DLD1 (cell line): ENCODE results near the gene DTNB.

ENCODE experiments used
- in situ Hi-C: cut with HindIII; loops from 2 replicates; pipeline ENCODE4 v1.10.0; 2017; ENCODE audit warnings: low sequenced_read_pairs

DTNB gene

DNA sequence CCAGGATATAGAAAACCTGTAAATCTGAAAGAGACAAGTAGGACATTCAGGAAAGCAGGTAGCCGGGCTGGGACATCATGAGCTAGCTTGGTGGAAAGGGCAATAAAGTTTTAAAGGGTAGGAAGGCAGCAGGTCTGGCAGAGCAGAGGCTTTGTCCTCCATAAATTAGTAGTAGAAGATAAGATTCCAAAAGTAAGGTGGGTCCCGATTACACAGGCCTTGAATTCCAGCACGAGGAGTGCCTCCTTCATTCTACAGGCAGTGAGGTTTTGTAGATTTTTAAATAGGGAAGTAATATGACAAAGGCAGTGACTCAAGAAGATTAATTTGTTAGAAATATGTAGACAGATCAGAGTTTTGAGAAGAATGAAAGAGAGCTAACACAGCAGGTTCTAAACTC lies 160.7 kb downstream of the DTNB start:
- in situ Hi-C loops, result no loop called here

DNA sequence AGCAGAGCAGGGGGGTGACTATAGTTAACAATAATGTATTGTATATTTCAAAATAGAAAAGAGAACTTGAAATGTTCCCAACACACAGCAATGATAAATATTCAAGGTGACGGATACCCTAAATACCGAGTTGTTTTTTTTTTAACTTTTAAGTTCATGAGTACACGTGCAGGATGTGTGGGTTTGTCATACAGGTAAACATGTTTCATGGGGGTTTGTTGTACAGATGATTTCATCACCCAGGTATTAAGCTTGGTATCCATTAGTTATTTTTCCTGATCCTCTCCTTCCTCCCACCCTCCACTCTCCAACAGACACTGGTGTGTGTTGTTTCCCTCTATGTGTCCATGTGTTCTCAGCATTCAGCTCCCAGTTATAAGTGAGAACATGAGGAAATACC lies 167.2 kb downstream of the DTNB start:
- in situ Hi-C loops, result no loop called here

- in situ Hi-C loops, result no loop called here
Measured at GRCh38 chr2:25505622-25506021, 167.8 kb downstream of the DTNB start.

DNA sequence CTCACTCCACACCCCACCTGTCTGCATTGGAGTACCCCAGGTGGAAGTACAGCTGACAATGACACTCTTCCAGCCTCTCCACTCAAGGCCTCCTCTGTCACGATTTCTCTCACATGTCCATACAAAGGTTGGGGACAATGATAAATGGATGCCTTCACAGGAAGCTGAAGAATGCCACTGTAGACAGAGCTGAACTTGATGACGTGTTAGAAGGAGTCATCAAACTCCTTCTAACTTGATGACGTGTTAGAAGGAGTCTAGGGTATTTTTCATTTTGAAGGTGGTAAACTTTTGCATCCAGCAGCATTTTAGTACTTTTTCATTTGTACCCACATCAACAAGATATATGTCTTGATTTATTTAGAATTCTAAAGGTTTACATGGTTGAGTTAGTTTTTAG lies 168.2 kb downstream of the DTNB start:
- in situ Hi-C loops, result no loop called here

DNA sequence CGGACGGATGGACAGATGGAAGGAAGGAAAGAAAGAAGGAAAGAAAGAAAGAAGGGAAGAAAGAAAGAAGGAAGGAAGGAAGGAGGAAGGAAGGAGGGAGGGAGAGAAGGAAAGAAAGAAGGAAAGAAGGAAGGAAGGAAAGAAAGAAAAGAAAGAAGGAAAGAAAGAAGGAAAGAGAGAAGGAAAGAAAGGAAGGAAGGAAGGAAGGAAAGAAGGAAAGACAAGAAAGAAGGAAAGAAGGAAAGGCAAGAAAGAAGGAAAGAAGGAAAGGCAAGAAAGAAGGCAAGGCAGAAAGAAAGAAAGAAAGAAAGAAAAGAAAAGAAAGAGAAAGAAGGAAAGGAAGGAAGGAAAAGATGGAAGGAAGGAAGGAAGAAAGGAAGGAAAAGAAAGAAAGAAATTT lies 169.1 kb downstream of the DTNB start:
- in situ Hi-C loops, result no loop called here

- in situ Hi-C loops, result no loop called here
Measured at GRCh38 chr2:25499157-25499556, 174.2 kb downstream of the DTNB start.

DNA sequence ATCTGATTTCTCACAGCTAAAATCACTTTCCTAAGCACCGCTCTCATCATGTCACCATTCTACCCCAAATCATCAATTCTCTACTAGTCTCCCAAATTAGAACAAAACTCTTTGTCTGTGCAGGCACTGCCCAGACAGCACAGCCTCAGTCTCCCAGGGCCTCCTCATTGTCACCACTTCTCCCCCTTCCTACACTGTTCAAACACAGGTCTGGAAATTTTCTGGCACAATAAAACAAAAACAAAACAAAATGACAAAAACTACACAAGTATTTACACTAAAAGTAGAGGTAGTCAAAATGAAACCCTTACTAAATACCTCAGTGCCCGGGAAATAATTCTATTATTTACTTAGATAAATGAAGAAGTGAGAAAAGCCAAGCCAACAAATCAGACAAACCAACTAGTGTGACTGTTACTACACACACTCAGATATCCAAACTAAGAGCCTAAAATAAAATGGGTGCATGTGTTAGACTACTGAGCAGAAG lies 175.4 kb downstream of the DTNB start:
- in situ Hi-C loops, result no loop called here

- in situ Hi-C loops, result no loop called here
Measured at GRCh38 chr2:25497229-25497917, 176.0 kb downstream of the DTNB start.

DNA sequence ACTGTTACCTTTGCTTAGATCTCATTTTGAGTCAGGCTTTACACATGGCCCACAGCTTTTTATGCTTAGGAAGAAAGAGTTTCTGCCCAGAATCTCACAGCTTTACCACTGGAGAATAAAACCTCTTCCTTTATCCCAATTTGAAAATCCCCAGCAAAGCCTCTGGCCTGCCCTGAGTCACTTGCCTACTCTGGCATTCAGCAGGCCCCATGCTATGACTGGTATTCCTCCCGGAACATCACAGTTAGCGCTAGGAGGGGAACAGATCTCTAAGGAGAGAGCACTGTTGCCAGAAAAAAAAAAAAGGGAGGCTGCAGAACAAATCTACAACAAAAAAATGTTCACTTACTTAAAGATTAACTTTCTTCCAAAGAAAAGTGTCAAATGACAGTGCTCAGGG lies 178.8 kb downstream of the DTNB start:
- in situ Hi-C loops, result no loop called here

DNA sequence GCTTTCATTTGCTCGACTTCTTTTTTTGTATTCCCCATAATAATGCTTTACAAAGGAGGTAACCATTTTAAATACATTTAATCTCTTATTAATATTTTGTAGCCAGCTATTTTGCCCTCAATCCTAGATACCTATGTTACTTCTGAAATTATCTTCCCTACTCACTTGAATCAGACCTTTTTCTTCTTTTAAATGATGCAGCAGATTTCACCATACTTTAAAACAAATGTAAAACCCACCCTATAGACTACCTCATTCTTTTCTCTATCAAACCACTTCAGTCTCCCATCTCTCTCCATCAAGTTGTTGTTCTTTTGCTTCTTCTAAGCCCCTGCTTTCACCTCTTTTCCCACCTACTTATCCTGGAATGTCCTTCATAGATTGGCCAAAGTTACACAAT lies 180.2 kb downstream of the DTNB start:
- in situ Hi-C loops, result no loop called here

- in situ Hi-C loops, result no loop called here
Measured at GRCh38 chr2:25492726-25493125, 180.7 kb downstream of the DTNB start.

DNA sequence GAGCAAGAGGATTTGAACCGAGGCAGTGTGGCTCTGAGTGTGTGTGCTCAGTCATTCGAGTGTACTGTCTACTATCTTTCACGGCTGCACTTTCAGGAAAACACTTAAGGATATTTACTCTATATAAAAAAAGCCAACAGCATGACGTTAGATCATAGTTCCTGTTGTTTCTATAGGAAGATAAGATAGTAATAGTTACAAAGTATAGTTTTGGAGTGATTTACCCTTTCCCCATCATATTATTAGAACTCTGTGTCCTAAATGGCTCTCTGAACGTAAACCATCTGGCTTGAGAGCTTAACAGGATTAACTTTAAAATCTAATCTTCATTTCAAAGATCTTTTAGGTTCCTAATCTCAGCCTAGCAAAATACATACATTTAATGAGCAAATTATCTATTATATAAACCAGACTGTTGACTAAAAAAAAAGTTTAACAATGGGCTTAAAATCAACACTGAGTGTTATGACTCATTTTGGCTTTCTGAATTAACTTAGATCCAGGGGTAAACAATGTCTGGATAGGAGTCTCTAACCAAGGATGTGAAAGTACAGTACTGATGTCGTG lies 181.3 kb downstream of the DTNB start:
- in situ Hi-C loops, result no loop called here

- in situ Hi-C loops, result no loop called here
Measured at GRCh38 chr2:25491003-25491696, 182.2 kb downstream of the DTNB start.

DNA sequence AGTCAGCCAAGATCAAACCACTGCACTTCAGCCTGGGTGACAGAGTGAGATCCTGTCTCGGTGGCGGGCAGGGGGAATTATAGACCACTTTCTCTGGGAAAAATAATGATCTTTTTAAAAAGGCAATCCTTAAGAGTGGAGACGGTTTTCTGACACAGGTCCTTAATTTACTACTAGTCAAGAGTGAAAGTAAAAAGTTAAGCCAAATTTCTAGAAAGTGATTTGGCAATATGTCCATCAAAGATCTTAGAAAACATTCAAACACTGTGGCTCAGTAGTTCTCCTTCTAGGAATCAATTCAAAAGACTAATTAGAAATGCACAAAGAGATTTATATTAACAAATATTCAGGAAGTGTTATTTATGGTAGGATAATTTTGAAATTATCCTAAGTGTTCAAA lies 183.2 kb downstream of the DTNB start:
- in situ Hi-C loops, result no loop called here

DNA sequence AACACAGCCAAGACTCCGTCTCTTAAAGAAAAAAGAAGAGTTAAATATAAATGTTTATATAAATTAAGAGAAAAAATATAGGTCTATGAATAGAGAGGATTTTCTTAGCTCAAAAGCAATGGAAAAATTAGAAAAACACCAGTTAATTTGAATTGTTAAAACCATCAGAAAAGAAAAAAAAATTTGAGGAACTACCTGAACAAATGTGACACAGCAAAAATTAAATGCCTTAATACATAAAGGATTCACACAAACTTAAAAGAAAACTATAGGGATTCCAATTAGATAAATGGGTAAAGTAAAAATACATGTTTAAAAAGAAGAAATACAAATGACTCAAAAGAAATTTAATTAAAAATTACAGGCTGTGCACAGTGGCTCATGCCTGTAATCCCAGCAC lies 183.7 kb downstream of the DTNB start:
- in situ Hi-C loops, result no loop called here

DNA sequence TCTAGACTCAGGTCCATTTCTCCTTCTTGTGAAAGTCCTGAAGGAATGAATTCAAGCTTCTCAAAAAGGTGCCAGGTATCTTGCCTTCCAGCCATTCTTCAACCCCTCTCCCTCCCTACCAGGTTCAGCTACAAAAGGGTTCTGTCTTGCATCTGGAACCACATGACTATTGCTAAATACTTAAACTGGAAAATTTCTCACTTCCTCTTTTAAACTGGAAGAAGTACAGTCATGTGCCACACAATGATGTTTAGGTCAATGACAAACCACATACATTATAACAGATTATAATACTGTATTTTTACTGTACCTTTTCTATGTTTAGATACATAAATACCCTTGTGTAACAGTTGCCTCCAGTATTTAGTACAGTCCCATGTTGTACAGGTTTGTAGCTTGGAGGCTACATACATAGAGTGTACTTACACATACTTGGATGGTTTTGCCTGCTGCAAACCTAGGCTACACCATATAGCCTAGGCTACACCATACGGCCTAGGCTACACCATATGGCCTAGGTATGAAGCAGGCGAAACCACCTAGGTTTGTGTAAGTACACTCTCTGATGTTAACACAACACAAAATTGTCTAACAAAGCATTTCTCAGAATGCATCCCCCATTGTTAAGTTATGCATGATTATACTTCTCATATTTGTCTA lies 189.6 kb downstream of the DTNB start:
- in situ Hi-C loops, result no loop called here

- in situ Hi-C loops, result no loop called here
Measured at GRCh38 chr2:25482341-25482740, 191.0 kb downstream of the DTNB start.

GRCh38 chr2:25481381-25482300 lies 191.7 kb downstream of the DTNB start:
- in situ Hi-C loops, result no loop called here

DNA sequence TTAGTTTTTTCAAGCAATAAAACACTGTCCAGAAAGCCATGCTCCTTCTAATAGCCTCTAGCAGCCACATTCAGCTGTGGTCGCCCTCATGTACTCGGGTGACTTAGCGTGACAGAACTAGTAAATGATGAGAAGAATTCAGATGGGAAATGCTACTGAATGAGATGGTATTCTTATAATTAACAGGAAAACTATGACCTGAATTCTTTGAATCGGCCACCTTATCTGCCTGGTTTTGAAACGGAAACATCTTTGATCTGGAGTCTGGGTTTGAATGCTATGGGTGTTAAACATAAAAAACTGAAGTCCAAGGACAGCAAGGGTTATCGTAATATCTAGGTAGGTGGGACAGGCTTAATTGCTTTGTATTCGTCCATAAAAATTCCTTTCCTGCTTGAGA lies 192.8 kb downstream of the DTNB start:
- in situ Hi-C loops, result no loop called here

GRCh38 chr2:25479761-25480160 lies 193.6 kb downstream of the DTNB start:
- in situ Hi-C loops, result no loop called here

GRCh38 chr2:25478736-25479135 lies 194.6 kb downstream of the DTNB start:
- in situ Hi-C loops, result no loop called here
